ELR (cell line): ENCODE measurements around the gene MPPED2.

Experiments
- DNase-seq: peaks from one replicate; pipeline ENCODE4 v3.0.0-alpha.2; 2015; ENCODE audit warnings: low read depth

MPPED2 gene

GRCh38 chr11:30586251-30587144, at the start of gene MPPED2:
TSS of gene MPPED2 (minus strand) at chr11:30586353. CDS start at chr11:30580373, 5,980 bp downstream.
- no peak for DNase-seq

GRCh38 chr11:30635401-30635989, 49.3 kb upstream of the MPPED2 start:
- no peak for DNase-seq

- no peak for DNase-seq
Measured at GRCh38 chr11:30631148-30631547, 45.0 kb upstream of the MPPED2 start.

GRCh38 chr11:30619767-30620166, 33.6 kb upstream of the MPPED2 start:
- no peak for DNase-seq

- no peak for DNase-seq
Measured at GRCh38 chr11:30617762-30618161, 31.6 kb upstream of the MPPED2 start.

- DNase-seq: no peak
Measured at GRCh38 chr11:30610628-30611027, 24.5 kb upstream of the MPPED2 start.

GRCh38 chr11:30608534-30608933, 22.4 kb upstream of the MPPED2 start:
- DNase-seq: no peak

GRCh38 chr11:30605036-30605605, 19.0 kb upstream of the MPPED2 start:
- no peak for DNase-seq

GRCh38 chr11:30603357-30603756, 17.2 kb upstream of the MPPED2 start:
- no peak for DNase-seq

GRCh38 chr11:30596832-30597231, 10.7 kb upstream of the MPPED2 start:
- no peak for DNase-seq

GRCh38 chr11:30595934-30596333, 9.8 kb upstream of the MPPED2 start:
- no peak for DNase-seq

- no peak for DNase-seq
Measured at GRCh38 chr11:30594646-30595411, 8.7 kb upstream of the MPPED2 start.

- no peak for DNase-seq
Measured at GRCh38 chr11:30587269-30587812, 1.2 kb upstream of the MPPED2 start.

- DNase-seq: no peak
Measured at GRCh38 chr11:30585892-30586250, 282 bp downstream of the MPPED2 start.

- no peak for DNase-seq
Measured at GRCh38 chr11:30585125-30585891, 845 bp downstream of the MPPED2 start.

GRCh38 chr11:30583476-30584280, 2.5 kb downstream of the MPPED2 start:
- DNase-seq: no peak

GRCh38 chr11:30582726-30583125, 3.4 kb downstream of the MPPED2 start:
- no peak for DNase-seq

GRCh38 chr11:30581675-30582074, 4.5 kb downstream of the MPPED2 start:
- no peak for DNase-seq

GRCh38 chr11:30580573-30580972, 5.6 kb downstream of the MPPED2 start:
- no peak for DNase-seq

GRCh38 chr11:30579415-30580175, 6.6 kb downstream of the MPPED2 start:
- DNase-seq: no peak
